ENCODE data around the gene SCYL3. TPM values are rescaled to one million over a fixed set of nuclear protein-coding genes. Genes with fewer than 3 reads are reported as not detected.
"Not testable (repeated sequence)": the region's sequence is repeated elsewhere in the genome, so short reads cannot be mapped to it uniquely, and the experiment has no call there.

Gene SCYL3
- total RNA-seq, 1 donor: 10.1 TPM

GRCh38 chr1:169872906-169873305, 20.8 kb downstream of the SCYL3 start:
- DNase-seq (ENCODE audit: insufficient read length, low spot score, missing footprints): no peak
- Histone ChIP-seq H3K4me1 (ENCODE audit: insufficient read depth, low read length) (peaks cover 20% of the 10 kb centered on the region), H3K36me3 (ENCODE audit: insufficient read depth, low read length) (peaks cover 48% of the 10 kb centered on the region), H2AFZ (ENCODE audit: low read length) (no peak overlapping the region), H3K27me3 (ENCODE audit: insufficient read depth, low read length) (no peaks in the 10 kb centered on the region), H3K27ac (ENCODE audit: low read depth, low read length) (peak overlapping the region; percentile 74), H4K20me1 (ENCODE audit: insufficient read depth, low read length) (no peaks in the 10 kb centered on the region), H3K4me3 (ENCODE audit: insufficient read depth, low read length) (no peak overlapping the region), H3K9me3 (ENCODE audit: low read depth, low read length) (no peaks in the 10 kb centered on the region), H3K4me2 (ENCODE audit: insufficient read depth, low read length) (no peak overlapping the region), H3K79me2 (ENCODE audit: insufficient read depth, low read length) (peaks cover under 1% of the 10 kb centered on the region)
- no peak for TF ChIP-seq CTCF (IDR thresholded peaks at IDR 0.05; ENCODE audit: extremely low read depth, low read depth, low read length)

- H3K36me3 ChIP-seq (ENCODE audit: insufficient read depth, low read length): peaks cover 49% of the 10 kb centered on the region
- H3K9me3 ChIP-seq (ENCODE audit: low read depth, low read length); DNase-seq (ENCODE audit: insufficient read length, low spot score, missing footprints): not testable (repeated sequence)
Observed at GRCh38 chr1:169871988-169872387, 21.7 kb downstream of the SCYL3 start.

GRCh38 chr1:169869426-169869825, 24.3 kb downstream of the SCYL3 start:
- peaks cover 16% of the 10 kb centered on the region for H3K4me1 ChIP-seq (ENCODE audit: insufficient read depth, low read length)
- peaks cover 57% of the 10 kb centered on the region for H3K36me3 ChIP-seq (ENCODE audit: insufficient read depth, low read length)
- no peaks in the 10 kb centered on the region for H4K20me1 ChIP-seq (ENCODE audit: insufficient read depth, low read length)
- no peak overlapping the region for H3K4me2 ChIP-seq (ENCODE audit: insufficient read depth, low read length)
- H3K79me2 ChIP-seq (ENCODE audit: insufficient read depth, low read length): no peaks in the 10 kb centered on the region
- no peak for DNase-seq (ENCODE audit: insufficient read length, low spot score, missing footprints)
- H3K27me3 ChIP-seq (ENCODE audit: insufficient read depth, low read length): no peaks in the 10 kb centered on the region
- no peak overlapping the region for H2AFZ ChIP-seq (ENCODE audit: low read length)
- TF ChIP-seq CTCF (IDR thresholded peaks at IDR 0.05; ENCODE audit: extremely low read depth, low read depth, low read length): no peak
- no peak overlapping the region for H3K27ac ChIP-seq (ENCODE audit: low read depth, low read length)
- H3K9me3 ChIP-seq (ENCODE audit: low read depth, low read length): no peaks in the 10 kb centered on the region
- no peak overlapping the region for H3K4me3 ChIP-seq (ENCODE audit: insufficient read depth, low read length)

More at GRCh38 chr1:169871988-169872387, 21.7 kb downstream of the SCYL3 start:
- not testable (repeated sequence) for H3K27ac ChIP-seq (ENCODE audit: low read depth, low read length); H3K79me2 ChIP-seq (ENCODE audit: insufficient read depth, low read length); H2AFZ ChIP-seq (ENCODE audit: low read length); H4K20me1 ChIP-seq (ENCODE audit: insufficient read depth, low read length); H3K4me2 ChIP-seq (ENCODE audit: insufficient read depth, low read length); H3K27me3 ChIP-seq (ENCODE audit: insufficient read depth, low read length); H3K4me3 ChIP-seq (ENCODE audit: insufficient read depth, low read length)
- H3K4me1 ChIP-seq (ENCODE audit: insufficient read depth, low read length): peaks cover 20% of the 10 kb centered on the region

GRCh38 chr1:169868978-169869377, 24.7 kb downstream of the SCYL3 start:
- H3K4me1 ChIP-seq (ENCODE audit: insufficient read depth, low read length): peaks cover 11% of the 10 kb centered on the region
- H4K20me1 ChIP-seq (ENCODE audit: insufficient read depth, low read length): no peaks in the 10 kb centered on the region
- peaks cover 59% of the 10 kb centered on the region for H3K36me3 ChIP-seq (ENCODE audit: insufficient read depth, low read length)
- no peak overlapping the region for H2AFZ ChIP-seq (ENCODE audit: low read length)
- no peak for DNase-seq (ENCODE audit: insufficient read length, low spot score, missing footprints)
- H3K4me3 ChIP-seq (ENCODE audit: insufficient read depth, low read length): no peak overlapping the region
- H3K27me3 ChIP-seq (ENCODE audit: insufficient read depth, low read length): no peaks in the 10 kb centered on the region
- H3K27ac ChIP-seq (ENCODE audit: low read depth, low read length): no peak overlapping the region
- H3K79me2 ChIP-seq (ENCODE audit: insufficient read depth, low read length): no peaks in the 10 kb centered on the region
- no peak overlapping the region for H3K4me2 ChIP-seq (ENCODE audit: insufficient read depth, low read length)
- TF ChIP-seq CTCF (IDR thresholded peaks at IDR 0.05; ENCODE audit: extremely low read depth, low read depth, low read length): no peak
- H3K9me3 ChIP-seq (ENCODE audit: low read depth, low read length): no peaks in the 10 kb centered on the region

Measured in osteoblast (primary cell).